GM19239 (cell line): ENCODE data around the gene PCYT1A.
"Not testable (repeated sequence)": the region's sequence is repeated elsewhere in the genome, so short reads cannot be mapped to it uniquely, and the experiment has no call there.

Experiments
- DNase-seq: peaks from one replicate; pipeline ENCODE4 v3.0.0; 2011; ENCODE audit warnings: low spot score; ENCODE audit not compliant: insufficient read length
- FAIRE-seq: peaks from 2 replicates; lab custom pipeline; 2011; peaks lifted over from hg19 to GRCh38; lab: Jason Lieb, UNC

The PCYT1A gene

DNA sequence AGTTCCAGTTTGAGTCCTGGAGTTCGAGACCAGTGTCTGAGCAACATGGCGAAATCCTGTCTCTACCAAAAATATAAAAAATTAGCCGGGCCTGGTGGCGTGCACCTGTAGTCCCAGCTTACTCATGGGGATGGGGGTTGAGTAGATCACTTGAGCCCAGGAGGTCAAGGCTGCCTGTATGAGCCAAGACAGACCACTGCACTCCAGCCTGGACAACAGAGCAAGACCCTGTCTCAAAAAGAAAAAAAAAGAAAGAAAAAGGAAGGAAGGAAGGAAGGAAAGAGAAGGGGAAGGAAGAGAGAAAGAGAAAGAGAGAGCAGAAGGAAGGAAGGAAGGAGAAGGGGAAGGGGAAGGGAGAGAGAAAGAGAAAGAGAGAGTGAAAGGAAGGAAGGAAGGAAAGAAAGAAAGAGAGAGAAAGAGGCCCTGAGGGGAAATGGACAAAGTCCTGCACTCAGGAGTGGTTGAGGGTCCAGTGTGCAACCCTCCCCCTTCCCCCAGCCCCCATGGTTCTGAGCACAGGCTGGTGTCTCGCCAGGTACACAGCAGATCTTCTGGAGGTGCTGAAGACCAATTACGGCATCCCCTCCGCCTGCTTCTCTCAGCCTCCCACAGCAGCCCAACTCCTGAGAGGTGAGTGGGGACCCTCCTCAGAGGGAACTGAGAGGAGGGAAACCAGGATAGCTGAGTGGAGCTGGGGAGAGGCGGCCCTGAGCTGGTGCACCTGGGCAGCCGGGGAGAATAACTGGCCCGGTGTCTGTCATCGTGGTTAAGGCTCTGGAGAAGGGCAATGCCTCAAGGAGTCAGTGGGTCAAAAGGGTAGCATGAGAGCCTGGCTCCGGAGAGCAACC, 70.0 kb downstream of the PCYT1A start:
- FAIRE-seq (no peak), DNase-seq (no peak)

GRCh38 chr3:196216681-196217211, 70.8 kb downstream of the PCYT1A start:
- FAIRE-seq: no peak
- DNase-seq: no peak

DNA sequence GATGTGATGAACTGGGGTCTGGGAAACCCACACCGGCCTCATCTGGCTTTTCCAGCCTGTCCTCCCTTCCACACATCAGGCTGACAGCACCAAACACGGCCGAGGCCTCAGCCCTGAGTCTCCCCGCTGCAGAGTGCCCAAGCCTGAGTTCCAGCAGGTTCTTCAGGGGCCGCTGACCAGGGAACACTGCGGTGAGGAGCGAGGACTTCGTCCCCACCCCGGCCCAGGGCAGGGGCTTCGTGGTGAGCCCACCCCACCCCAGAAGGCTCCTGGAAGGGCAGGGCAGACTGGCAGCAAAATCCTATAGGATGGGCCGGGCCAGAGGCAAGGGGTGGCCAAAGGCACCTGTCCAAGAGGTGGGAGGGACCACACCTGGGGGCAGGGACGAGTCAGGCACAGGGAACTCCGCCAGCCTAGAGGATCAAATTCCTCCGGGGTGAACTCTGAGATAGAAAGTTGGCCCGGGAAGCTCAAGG, 71.4 kb downstream of the PCYT1A start, which contains the start of gene SLC51A:
SLC51A (plus strand) TSS at position 446 of the 476 bp plus-strand sequence. CDS start 179 bp downstream, outside the sequence.
- no peak for FAIRE-seq
- DNase-seq: no peak

GRCh38 chr3:196215493-196216020, 72.0 kb downstream of the PCYT1A start:
- FAIRE-seq (no peak), DNase-seq (no peak)

- no peak for FAIRE-seq
These were observed 72.6 kb downstream of the PCYT1A start for GRCh38 chr3:196214783-196215441.

GRCh38 chr3:196210673-196211556, 76.6 kb downstream of the PCYT1A start, which contains the start of gene ZDHHC19:
Gene ZDHHC19, minus strand, starts transcription at chr3:196211400. Its CDS starts 85 bp downstream, at chr3:196211315.
- no peak for DNase-seq
- FAIRE-seq: no peak

More at GRCh38 chr3:196214783-196215441, 72.6 kb downstream of the PCYT1A start:
- no peak for DNase-seq

DNA sequence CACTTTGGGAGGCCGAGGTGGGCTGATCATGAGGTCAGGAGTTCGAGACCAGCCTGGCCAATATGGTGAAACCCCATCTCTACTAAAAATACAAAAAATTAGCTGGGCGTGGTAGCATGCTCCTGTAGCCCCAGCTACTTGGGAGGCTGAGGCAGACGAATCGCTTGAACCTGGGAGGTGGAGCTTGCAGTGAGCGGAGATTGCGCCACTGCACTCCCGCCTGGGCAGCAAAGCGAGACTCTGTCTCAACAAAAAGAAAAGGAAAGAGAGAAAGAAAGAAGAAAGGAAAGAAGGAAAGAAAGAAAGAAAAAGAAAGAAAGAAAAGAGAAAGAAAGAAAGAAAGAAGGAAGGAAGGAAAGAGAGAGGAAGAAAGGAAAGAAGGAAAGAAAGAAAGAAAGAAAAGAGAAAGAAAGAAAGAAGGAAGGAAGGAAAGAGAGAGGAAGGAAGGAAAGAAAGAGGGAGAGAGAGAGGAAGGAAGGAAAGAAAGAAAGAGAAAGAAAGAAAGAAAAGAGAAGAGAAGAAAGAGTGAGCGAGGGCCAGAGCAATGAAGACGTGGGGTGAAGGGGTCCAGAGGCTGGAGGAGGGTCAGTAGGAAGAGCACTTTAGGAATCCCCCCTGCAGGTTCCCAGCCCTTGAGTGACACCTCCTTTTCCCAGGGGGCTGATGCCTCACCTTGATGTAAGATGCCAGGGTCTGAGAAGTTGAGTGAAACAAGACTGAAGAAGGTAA, 77.4 kb downstream of the PCYT1A start:
- FAIRE-seq, DNase-seq: not testable (repeated sequence)

DNA sequence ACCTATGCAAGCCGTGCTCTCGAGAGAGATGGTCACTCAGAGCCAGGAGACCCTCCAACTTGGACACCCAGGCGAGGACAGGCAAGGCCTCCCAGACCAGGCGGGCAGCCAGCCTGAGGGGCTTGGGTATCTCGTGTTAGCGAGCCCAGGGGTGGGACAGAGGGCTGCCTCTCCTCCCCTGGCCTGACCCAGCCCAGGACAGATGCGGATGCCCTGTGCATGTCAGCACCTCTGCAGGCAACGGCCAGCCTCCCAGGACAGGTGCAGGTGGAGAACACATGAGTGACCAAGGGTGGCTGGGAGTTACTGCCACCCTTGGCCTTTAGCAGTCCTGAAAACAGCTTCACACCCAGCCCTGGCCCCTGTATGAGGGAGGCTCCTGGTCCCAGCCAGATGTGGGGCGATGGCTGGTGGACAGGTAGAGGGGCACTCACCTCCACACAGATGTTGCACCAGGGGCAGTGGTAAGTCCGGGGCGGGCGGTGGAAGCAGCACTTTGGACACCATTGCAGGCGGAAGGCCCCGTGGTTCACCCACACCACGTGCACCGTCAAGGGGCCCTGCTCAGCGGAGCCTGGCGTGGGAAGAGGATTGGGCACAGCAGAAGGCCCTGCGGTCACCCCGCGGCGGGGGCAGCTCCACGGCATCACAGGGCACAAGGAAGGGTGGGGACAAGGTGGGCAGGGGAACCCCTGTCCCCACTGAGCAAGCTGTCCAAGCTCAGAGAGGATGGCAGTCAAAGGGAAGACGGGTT, 78.4 kb downstream of the PCYT1A start:
- DNase-seq: no peak

DNA sequence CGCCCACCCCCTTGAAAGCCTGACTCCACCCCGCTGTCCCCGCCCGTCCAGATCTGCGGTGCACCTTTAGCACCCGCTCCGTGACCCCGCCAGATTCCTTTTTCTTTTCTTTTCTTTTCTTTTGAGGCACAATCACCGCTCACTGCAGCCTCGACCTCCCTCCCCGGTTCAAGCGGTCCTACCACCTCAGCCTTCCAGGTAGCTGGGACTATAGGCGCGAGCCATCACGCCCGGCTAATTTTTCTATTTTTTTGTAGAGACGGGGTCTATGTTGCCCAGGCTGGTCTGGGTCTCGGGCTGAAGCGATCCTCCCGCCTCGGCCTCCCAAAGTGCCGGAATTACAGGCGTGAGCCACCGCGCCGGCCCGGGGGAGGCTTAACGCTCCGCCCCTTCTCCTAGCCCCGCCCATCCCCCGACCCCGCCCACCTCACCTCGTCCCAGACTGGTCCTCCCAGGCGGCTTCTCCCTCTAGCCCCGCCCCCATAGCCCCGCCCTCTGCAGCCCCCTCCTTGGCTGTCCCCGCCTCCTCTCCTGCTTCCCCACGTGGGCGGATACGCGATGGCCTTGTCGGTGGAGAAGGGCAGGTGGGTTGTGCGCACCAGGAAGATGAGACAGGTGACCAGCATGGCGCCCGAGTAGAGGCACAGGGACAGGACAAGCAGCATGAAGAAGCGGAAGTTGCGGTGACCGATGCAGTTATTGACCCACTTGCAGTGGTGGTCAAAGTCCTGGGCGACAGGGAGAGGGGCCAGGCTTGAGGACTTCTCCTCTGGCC, 79.5 kb downstream of the PCYT1A start:
- FAIRE-seq: no peak
- DNase-seq: peak; percentile 73

More for the DNA sequence above, 78.4 kb downstream of the PCYT1A start:
- FAIRE-seq: no peak

- no peak for DNase-seq
- no peak for FAIRE-seq
These were observed 80.2 kb downstream of the PCYT1A start for GRCh38 chr3:196207159-196207832.

- FAIRE-seq: not testable (repeated sequence)
These were observed 81.9 kb downstream of the PCYT1A start for GRCh38 chr3:196205442-196206205.

GRCh38 chr3:196203846-196204245, 83.7 kb downstream of the PCYT1A start:
- DNase-seq: no peak
- FAIRE-seq: no peak

More at GRCh38 chr3:196205442-196206205, 81.9 kb downstream of the PCYT1A start:
- not testable (repeated sequence) for DNase-seq

GRCh38 chr3:196202516-196202970, 85.0 kb downstream of the PCYT1A start:
- DNase-seq (no peak), FAIRE-seq (no peak)

DNA sequence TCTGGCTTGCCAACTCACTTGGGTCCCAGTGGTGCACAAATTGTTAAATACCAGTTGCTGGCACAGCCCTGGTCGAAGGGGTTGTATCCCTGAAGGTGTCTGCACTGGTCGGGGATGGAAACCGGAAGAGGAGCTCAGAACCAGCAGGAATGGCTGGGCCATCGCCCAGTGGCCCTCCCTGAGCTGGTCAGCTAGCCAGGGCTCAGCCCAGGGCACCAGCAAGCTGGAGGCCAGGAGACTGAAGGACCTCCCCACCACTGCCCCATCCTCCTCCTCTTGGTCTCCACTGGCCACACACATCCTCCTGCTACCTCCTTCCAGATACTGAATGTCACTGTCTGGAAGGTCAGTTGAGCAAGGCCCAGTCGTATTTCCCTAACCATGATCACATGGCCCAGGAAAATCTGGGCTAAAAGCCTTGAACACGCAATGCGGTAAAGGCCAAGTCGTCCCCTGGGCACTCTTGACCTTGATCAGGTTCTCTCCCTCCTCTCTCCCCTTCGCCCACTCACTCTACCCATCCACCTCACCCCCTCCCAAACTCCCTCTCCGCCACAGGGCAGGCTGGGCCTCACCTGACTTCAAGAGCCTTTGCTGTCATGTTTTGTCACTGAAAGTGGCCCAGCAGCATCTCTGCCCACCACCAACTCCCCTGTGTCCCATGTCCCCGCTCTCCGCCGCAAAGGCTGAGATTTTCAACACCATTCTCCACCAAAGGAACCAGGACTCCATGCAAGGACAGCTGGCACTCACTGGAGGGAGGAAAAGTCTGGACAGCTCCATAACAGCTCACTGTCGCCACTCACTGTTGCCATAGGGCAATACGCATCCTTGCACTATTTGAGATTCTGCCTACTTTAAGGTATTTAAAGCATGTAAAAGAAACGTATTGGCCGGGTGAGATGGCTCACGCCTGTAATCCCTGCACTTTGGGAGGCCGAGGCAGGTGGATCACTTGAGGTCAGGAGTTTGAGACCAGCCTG, 88.5 kb downstream of the PCYT1A start:
- DNase-seq (no peak), FAIRE-seq (no peak)
